Measurements from ENCODE around the gene SLC27A1.
A peak's percentile ranks its signal among the peaks of the same experiment; 100 is the strongest.

The SLC27A1 gene
- total RNA-seq: 9.1 to 18.3 reads per million in 2 donors

GRCh38 chr19:17470068-17470841 lies at the start of gene SLC27A1:
SLC27A1 (plus strand) TSS chr19:17470524; CDS start chr19:17470541, 17 bp downstream.
- DNase-seq: peak; percentile 81

GRCh38 chr19:17421942-17422341 lies 48.4 kb upstream of the SLC27A1 start:
- DNase-seq: no peak

GRCh38 chr19:17423429-17424208 lies 46.7 kb upstream of the SLC27A1 start:
- DNase-seq: no peak

DNA sequence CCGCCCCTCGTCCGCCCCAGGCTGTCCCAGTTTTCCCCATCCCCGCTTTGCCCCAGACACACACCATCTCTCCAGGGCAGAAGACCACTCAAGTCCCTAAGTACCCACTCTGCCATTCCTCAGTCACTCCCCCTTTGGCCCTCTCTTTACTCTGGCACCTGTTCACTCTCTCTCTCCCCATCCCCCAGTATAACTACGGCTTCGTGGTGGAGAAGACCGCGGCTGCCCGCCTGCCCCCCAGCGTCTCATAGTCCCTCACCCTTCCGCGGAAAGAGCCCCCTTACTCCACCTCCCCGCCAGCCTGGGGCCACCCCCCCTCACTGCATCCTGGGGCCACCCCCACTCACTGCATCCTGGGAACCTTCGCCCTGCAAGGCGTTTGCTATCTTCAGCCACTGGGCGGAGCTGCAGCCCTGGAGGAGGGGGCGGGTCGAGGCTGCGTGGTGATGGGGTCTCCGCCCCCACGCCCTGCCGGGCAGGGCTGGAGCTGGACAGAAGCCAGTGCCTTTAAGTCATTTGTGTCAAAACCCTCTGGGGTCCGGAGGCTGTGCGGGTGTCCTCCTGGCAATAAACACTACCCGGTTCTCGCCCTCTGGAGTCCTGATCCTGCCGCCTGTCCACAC lies 45.5 kb upstream of the SLC27A1 start:
- no peak for DNase-seq

DNA sequence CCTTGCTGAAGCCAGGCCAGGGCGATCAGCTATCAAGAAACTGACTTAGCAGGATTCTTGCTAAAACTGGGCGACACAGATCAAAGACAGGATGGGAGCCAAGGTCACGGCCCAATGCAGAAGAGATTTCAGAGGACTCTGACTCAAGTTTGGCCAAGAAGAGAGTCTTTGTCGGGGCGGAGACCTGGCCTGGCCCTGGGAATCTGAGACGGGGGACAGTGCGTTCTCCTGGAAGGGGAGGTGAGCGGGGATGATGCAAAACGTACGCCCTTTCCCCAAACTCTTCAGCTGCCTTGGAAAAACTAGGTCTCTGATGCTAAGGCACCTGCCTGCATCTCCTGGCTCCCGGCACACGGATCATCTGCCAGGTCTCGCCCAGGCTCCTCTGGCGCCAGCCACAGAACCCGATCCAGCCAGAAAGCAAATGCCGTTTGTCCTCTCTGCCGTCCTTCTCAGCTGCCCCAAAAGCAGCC lies 40.6 kb upstream of the SLC27A1 start:
- DNase-seq: no peak

DNA sequence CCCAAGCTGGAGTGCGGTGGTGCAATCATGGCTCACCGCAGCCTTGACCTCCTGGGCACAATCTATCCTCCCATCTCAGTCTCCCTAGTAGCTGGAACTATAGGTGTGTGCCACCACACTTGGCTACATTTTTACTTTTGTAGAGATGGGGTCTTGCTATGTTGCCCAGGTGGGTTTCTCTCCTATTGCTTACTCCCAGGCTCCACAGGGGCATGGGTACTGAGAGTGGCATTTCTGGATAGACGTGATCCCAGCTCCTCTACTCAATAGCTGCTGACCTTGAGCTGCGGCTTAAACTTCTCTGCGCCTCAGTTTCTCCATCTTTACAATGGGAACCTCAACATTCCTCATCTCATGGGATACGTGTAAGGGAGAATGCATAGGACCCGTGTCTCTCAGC lies 38.9 kb upstream of the SLC27A1 start:
- no peak for DNase-seq

GRCh38 chr19:17435218-17435617 lies 35.1 kb upstream of the SLC27A1 start:
- DNase-seq: no peak

DNA sequence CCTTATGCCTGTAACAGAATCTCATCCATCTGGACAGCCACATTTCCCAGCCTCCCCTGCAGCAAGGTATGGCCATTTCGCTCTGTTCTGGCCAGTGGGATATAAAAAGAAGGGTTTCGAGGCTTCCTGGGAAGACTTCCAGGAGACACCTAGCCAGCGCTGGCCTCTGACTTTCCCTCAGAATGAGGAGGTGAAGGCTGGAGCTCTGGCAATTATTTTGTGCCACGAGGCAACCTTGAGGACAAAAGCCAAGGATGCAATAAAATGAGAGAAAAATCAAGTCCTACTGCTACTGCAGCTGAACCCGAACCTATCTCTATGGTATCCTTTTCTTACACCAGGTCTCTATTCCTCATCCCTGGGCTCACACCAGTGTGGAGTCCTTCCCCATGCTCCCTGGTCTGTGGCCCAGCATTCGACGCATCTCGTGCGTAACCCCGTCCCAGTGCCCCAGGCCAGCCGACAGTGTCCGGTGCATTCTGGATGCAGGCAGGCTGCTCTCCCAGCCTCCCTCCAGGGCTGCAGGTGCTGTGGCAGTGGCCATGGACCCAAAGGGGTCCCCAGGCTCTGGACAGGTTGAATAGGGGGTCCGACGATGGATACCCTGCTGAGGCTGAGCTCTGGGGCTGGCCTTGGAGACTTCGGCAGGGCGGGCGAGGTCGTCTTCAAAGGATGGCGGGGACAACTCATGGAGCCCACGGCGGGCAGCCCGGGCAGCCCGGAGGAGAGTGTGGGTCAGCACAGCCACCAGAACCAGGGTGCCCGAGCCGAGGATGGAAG lies 34.0 kb upstream of the SLC27A1 start:
- no peak for DNase-seq

DNA sequence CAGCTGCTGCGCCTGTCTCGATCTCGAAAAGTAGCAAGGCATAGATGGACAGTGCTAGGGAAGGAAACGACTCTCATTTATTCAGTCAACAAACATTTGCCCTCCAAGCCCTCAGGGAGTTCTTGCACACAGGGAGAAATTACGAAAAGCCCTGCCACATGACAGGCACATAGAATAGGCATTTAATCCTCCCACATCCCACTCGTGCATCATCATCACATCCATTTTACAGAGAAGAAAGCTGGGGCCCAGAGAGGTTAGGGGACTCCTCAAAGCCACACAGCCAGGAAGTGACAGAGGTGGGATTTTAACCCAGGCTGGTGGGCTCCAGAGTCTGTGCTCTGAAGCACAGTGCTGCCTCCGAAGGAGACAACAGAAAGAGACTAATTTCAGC lies 33.5 kb upstream of the SLC27A1 start:
- DNase-seq: no peak

DNA sequence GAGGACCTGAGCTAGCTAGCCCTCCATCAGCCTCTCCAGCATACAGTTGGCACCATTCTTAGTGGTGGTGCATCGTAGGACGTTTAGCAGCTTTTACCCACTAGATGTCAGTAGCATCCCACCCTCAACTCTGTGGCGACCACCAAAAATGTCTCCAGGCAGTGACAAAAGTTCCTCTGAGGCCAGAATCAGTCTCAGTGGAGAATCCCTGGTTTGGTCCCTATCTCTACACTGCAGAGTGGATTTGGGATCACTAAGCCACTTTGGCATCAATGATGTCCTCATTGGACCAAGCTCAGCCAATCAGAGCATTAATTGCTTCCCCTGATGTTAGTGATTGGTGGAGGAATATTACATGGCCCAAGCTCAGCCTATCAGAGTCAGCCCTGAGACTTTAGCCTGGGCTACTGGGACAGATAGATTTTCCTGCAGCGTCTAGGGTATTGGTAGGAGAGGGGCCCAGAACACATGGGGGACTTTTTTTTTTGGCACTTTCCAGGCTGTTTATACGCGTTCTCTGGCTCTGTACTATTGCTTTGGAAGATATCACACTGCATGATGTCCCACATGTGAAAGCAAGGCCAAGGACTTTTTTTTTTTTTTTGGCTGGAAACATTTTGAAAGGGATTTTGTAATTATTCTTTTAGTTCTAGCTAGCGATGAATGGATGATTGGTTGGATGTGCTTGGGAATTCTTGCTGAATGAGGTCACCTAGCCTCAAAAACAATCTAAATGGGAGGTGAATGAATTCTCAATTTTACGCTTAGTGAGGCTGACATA lies 28.9 kb upstream of the SLC27A1 start:
- no peak for DNase-seq

- DNase-seq: no peak
These were observed 24.7 kb upstream of the SLC27A1 start for GRCh38 chr19:17445526-17446165.

DNA sequence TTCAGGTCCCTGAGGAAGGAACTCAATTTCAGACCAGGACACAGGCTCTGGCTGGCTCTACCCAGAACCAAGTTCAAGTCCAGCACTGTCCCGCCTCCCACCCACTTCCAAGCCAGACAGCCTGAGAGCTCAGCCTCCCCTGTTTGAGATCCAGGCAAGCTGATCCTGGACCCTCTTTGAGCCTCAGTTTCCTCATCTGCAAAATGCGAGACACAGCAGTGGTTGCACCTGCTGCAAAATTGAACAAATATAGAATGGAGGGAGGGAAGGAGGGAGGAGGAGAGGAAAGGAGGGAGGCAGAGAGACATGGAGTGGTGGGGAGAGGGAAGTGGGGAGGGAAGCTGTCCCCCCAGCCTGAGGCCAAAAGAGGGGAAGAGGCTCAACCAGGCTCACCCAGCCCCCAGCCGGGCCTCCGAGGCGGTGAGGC lies 22.6 kb upstream of the SLC27A1 start:
- DNase-seq: no peak

GRCh38 chr19:17448131-17448967 lies 22.0 kb upstream of the SLC27A1 start, which contains the start of gene TMEM221:
TMEM221 (minus strand) TSS chr19:17448668; CDS start chr19:17448462, 206 bp downstream.
- peak; percentile 26 for DNase-seq

DNA sequence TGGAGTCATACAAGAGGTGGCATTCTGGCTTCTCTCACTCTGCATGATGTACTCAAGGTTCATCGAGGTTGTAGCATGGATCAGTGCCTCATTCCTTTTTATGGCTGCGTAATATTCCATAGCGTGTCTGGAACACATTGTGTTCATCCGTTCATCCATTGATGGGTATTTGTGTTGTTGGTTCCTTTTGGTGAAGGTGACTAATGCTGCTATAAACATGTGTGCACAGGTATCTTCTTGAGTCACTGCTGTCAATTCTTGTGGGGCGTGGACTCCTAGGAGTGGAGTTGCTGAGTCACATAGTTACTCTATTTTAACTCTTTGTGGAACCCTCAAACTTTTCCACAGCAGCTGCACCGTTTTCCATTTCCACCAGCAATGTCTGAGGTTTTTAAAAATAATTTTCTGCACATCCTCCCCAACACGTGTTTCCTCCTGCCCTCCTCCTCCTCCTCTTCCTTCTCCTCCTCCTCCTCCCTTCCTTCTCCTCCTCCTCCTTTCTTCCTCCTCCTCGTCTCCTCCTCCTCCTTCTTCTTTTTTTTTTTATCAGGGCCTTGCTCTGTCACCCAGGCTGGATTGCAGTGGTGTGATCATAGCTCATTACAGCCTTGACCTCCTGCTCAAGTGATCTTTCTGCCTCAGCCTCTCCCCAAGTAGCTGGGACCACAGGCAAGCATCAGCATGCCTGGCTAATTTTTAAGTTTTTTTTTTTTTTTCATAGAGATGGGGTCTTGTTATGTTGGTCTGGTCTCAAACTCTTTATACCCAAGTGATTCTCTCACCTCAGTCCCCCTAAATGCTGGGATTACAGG lies 19.9 kb upstream of the SLC27A1 start:
- DNase-seq: no peak

DNA sequence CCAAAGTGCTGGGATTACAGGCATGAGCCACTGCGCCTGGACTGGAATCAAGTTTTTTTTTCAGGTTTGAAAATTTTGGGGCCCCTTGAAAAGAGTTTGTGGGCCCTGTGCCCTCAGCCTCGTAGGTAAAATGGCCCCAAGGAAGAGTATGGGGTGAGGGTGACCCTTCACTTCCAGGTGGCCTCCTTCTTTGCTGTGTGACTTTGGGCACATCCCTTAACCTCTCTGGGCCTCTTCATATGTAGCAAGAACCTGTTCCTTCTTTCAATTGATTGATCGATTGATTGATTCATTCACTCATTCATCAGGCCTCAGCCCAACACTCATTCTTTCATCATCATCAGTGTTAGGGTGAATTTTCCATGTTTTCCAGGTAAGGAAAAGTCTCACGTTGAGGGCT lies 18.5 kb upstream of the SLC27A1 start:
- DNase-seq: no peak

GRCh38 chr19:17454576-17455071 lies 15.7 kb upstream of the SLC27A1 start:
- no peak for DNase-seq

DNA sequence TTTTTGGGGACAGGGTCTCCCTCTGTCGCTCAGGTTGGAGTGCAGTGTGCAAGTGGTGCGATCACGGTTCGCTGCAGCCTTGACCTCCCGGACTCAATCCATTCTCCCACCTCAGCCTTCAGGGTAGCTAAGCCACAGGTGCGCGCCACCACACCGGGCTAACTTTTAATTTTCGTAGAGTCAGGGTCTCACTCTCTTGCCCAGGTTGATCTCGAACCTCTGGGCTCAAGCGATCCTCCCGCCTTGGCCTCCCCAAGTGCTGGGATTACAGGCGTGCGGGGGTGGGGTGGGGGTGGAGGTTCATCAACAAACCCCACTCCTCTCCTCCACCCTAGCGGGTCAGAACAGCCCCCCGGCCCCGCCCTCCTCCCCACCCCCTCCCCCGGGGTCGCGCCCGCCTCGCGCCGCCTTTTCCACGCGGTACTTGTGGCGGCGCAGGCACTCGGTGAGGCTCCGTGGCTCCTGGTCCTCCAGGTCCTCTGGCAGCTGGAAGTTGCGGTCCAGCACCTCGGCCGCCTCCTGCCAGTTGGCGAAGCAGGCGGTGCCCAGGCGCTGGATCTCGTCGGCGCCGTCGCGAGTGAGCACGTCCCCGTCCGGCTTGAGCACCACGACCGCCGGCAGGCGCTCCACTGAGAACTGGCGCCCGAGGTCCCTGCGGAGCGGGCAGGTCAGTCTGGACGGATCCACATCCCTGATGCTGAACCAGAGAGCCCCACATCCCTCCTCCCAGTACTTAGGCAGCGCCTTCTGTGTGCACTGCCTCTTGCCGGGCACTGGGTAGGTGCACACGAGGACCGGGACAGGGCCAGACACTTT lies 14.8 kb upstream of the SLC27A1 start:
- no peak for DNase-seq

- no peak for DNase-seq
These were observed 14.2 kb upstream of the SLC27A1 start for GRCh38 chr19:17456127-17456526.
